Peyer's patch (tissue), 4 donors: ENCODE data around the gene PCDHB6. TPM values are rescaled to one million over a fixed set of nuclear protein-coding genes. Genes with fewer than 3 reads are reported as not detected.
A peak's percentile ranks its signal among the peaks of the same experiment; 100 is the strongest.
"Not testable (repeated sequence)": the region's sequence is repeated elsewhere in the genome, so short reads cannot be mapped to it uniquely, and the experiment has no call there.

ENCODE experiments used
- DNase-seq, 3 donors: peaks; one replicate each; pipeline ENCODE4 v3.0.0-alpha.2; 2017 to 2019
- H3K27ac ChIP-seq, 4 donors: fragments of 200-600 bp; sonication (generic); one replicate each; pipeline ENCODE4 v1.5.1; 2016 to 2019
- H3K27me3 ChIP-seq, 2 donors: fragments of 200-600 bp; sonication (generic); one replicate each; pipeline ENCODE4 v1.5.1; 2019
- H3K36me3 ChIP-seq, 3 donors: fragments of 200-600 bp; sonication (generic); one replicate each; pipeline ENCODE4 v1.5.1; 2016 to 2019
- H3K4me1 ChIP-seq, 4 donors: fragments of 200-600 bp; sonication (generic); one replicate each; pipeline ENCODE4 v1.5.1; 2016 to 2019
- H3K4me3 ChIP-seq, 4 donors: fragments of 200-600 bp; sonication (generic); 1 replicate in 3 of 4; 2 replicates in 1 of 4; pipeline ENCODE4 v1.5.1; 2016 to 2019; ENCODE audit warnings: mild to moderate bottlenecking in 1 of 4
- H3K9me3 ChIP-seq, 4 donors: fragments of 200-600 bp; sonication (generic); one replicate each; pipeline ENCODE4 v1.5.1; 2016 to 2019; ENCODE audit warnings: mild to moderate bottlenecking in 1 of 4
- POLR2A ChIP-seq, 2 donors: fragments of 450-650 bp; IDR thresholded peaks; one replicate each; pipeline ENCODE4 v1.5.1; 2017; ENCODE audit warnings: antibody characterized with exemption in 2 of 2, mild to moderate bottlenecking in 2 of 2, moderate library complexity in 2 of 2
- total RNA-seq, 4 donors: library from RNA; depleted of rRNA; stranded (reverse); fragments of >200 nt; gene quantifications; one replicate each; pipeline ENCODE4 v1.1.0, GENCODE V29; 2016
- TF ChIP-seq, protein P1 (sequence below), 6 experiments: fragments of 450-650 bp in 4 of 6; fragments of 200-600 bp in 2 of 6; sonication (generic) in 1 of 6; IDR thresholded peaks; one replicate each; pipeline ENCODE4 v1.5.1; 2017 to 2019; ENCODE audit warnings: antibody characterized with exemption in 6 of 6, mild to moderate bottlenecking in 3 of 6, moderate library complexity in 1 of 6

PCDHB6 gene
- total RNA-seq, 4 donors from 2014 or later: 0.54 TPM; not detected in 3

DNA sequence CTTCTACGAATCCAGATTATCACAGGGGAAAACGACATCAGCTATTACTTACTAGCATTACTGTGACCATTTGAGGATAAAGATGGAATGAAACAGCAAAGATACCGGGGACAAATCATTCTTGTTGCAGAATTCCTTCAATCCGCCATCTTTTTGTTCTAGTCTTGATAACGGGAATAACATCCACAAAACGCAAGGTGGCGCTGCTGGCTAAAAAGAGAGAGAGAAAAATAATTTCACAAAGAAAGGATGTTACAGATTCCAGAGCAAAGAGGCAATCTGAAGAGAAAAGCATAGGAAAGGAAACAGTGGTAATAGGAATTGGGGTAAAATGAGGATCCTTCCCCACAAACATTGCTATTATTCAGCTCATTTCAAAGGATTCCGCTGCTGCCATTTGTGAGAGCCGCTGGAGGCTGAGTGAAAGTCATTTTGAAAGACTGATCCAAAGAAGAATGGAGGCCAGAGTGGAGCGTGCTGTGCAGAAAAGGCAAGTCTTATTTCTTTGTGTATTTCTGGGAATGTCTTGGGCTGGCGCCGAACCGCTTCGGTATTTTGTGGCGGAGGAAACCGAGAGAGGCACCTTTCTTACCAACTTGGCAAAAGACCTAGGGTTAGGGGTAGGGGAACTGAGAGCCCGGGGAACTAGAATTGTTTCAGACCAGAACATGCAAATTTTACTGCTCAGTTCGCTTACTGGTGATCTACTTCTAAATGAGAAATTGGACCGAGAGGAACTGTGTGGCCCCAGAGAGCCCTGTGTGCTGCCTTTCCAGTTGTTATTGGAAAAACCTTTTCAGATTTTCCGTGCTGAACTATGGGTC lies 22.7 kb downstream of the PCDHB6 start, which contains the start of gene PCDHB7:
Gene PCDHB7 (plus strand): TSS at position 264 of the 824 bp plus-strand sequence. CDS start 192 bp downstream, at position 456.
- Histone ChIP-seq H3K4me3 (no peak within 1 kb of the TSS), H3K27me3 (no peaks in the 10 kb centered on the region), H3K36me3 (no peaks in the 10 kb centered on the region), H3K9me3 (peaks cover 0 to 16% (median 3%) of the 10 kb centered on the region in 4 donors), H3K27ac (no peak within 1 kb of the TSS), H3K4me1 (no peaks in the 10 kb centered on the region)
- DNase-seq: no peak
- no peak for TF ChIP-seq POLR2A (IDR thresholded peaks at IDR 0.05)
- TF ChIP-seq, protein P1, sequence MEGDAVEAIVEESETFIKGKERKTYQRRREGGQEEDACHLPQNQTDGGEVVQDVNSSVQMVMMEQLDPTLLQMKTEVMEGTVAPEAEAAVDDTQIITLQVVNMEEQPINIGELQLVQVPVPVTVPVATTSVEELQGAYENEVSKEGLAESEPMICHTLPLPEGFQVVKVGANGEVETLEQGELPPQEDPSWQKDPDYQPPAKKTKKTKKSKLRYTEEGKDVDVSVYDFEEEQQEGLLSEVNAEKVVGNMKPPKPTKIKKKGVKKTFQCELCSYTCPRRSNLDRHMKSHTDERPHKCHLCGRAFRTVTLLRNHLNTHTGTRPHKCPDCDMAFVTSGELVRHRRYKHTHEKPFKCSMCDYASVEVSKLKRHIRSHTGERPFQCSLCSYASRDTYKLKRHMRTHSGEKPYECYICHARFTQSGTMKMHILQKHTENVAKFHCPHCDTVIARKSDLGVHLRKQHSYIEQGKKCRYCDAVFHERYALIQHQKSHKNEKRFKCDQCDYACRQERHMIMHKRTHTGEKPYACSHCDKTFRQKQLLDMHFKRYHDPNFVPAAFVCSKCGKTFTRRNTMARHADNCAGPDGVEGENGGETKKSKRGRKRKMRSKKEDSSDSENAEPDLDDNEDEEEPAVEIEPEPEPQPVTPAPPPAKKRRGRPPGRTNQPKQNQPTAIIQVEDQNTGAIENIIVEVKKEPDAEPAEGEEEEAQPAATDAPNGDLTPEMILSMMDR (IDR thresholded peaks at IDR 0.05): peak in 2 of 6 experiments; percentile 12 to 17

DNA sequence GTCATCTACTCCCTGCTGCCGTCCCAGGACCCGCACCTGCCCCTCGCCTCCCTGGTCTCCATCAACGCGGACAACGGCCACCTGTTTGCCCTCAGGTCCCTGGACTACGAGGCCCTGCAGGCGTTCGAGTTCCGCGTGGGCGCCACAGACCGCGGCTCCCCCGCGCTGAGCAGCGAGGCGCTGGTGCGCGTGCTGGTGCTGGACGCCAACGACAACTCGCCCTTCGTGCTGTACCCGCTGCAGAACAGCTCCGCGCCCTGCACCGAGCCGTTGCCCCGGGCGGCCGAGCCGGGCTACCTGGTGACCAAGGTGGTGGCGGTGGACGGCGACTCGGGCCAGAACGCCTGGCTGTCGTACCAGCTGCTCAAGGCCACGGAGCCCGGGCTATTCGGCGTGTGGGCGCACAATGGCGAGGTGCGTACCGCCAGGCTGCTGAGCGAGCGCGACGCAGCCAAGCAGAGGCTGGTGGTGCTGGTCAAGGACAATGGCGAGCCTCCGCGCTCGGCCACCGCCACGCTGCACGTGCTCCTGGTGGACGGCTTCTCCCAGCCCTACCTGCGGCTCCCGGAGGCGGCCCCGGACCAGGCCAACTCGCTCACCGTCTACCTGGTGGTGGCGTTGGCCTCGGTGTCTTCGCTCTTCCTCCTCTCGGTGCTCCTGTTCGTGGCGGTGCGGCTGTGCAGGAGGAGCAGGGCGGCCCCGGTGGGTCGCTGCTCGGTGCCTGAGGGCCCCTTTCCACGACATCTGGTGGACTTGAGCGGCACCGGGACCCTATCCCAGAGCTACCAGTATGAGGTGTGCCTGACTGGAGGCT lies 24.6 kb downstream of the PCDHB6 start:
- H3K4me3 ChIP-seq, H3K27ac ChIP-seq, H3K4me1 ChIP-seq, H3K27me3 ChIP-seq, H3K36me3 ChIP-seq, DNase-seq: not testable (repeated sequence)
- H3K9me3 ChIP-seq: peaks cover 0 to 27% (median 6%) of the 10 kb centered on the region in 4 donors

DNA sequence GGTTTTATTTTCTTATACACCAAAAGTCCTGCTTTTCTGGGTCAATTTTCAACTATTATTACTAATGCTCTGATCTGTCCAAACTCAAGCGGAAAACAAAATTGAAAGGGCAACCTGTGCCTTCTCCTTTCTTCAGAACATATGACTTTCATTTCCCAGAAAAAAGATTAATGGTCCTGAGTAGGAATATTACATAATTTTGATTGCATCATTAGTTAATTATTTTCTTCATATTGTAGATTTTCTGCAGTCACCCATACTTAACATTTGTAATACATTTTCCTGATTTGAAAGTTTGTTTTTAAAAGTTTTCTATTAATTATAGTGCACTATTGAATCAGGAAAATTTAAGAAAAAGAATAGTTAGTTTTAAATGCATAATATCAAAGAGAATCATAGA lies 26.1 kb downstream of the PCDHB6 start:
- no peaks in the 10 kb centered on the region for H3K4me1 ChIP-seq
- peaks cover 0 to 30% (median 6%) of the 10 kb centered on the region in 4 donors for H3K9me3 ChIP-seq
- H3K27me3 ChIP-seq: no peaks in the 10 kb centered on the region
- H3K36me3 ChIP-seq: no peaks in the 10 kb centered on the region
- no peak overlapping the region for H3K27ac ChIP-seq
- no peak overlapping the region for H3K4me3 ChIP-seq
- no peak for DNase-seq
- no peak for TF ChIP-seq POLR2A (IDR thresholded peaks at IDR 0.05)
- TF ChIP-seq, protein P1 (IDR thresholded peaks at IDR 0.05): no peak

DNA sequence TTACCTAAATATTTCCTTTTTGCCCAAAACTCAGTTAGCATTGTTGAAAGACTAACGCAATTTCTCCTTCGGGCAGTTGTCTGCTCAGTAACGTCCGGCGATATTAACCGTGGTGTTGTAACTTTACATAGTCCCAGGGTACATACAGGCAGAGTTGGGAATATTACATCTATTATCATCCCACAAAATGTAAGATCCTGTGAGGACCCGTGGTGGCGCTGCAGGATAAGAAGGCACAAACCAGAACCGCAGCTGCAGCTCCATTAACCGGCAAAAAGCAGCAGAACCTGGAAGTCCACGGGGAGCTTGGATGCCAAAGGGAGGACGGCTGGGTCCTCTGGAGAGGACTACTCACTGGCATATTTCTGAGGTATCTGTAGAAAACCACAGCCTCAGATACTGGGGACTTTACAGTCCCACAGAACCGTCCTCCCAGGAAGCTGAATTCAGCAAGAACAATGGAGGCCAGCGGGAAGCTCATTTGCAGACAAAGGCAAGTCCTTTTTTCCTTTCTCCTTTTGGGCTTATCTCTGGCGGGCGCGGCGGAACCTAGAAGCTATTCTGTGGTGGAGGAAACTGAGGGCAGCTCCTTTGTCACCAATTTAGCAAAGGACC lies 27.8 kb downstream of the PCDHB6 start, which contains the start of gene PCDHB8:
Gene PCDHB8 (plus strand): TSS at position 214 of the 615 bp plus-strand sequence. CDS start 245 bp downstream, at position 459.
- H3K27me3 ChIP-seq: not testable (repeated sequence)

DNA sequence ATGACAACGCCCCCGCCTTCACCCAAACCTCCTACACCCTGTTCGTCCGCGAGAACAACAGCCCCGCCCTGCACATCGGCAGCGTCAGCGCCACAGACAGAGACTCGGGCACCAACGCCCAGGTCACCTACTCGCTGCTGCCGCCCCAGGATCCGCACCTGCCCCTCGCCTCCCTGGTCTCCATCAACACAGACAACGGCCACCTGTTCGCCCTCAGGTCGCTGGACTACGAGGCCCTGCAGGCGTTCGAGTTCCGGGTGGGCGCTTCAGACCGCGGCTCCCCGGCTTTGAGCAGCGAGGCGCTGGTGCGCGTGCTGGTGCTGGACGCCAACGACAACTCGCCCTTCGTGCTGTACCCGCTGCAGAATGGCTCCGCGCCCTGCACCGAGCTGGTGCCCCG lies 29.5 kb downstream of the PCDHB6 start:
- H3K36me3 ChIP-seq, H3K27me3 ChIP-seq, H3K4me3 ChIP-seq, DNase-seq, H3K27ac ChIP-seq, H3K4me1 ChIP-seq: not testable (repeated sequence)
- H3K9me3 ChIP-seq: peaks cover 0 to 31% (median 5%) of the 10 kb centered on the region in 4 donors

More for the DNA sequence above, 27.8 kb downstream of the PCDHB6 start, which contains the start of gene PCDHB8:
- H3K4me1 ChIP-seq, H3K36me3 ChIP-seq, H3K27ac ChIP-seq, DNase-seq, H3K4me3 ChIP-seq: not testable (repeated sequence)
- H3K9me3 ChIP-seq: peaks cover 0 to 30% (median 6%) of the 10 kb centered on the region in 4 donors

DNA sequence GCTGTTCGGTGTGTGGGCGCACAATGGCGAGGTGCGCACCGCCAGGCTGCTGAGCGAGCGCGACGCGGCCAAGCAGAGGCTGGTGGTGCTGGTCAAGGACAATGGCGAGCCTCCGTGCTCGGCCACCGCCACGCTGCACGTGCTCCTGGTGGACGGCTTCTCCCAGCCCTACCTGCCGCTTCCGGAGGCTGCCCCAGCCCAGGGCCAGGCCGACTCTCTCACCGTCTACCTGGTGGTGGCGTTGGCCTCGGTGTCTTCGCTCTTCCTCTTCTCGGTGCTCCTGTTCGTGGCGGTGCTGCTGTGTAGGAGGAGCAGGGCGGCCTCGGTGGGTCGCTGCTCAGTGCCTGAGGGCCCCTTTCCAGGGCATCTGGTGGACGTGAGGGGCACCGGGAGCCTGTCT lies 30.0 kb downstream of the PCDHB6 start:
- DNase-seq, H3K27ac ChIP-seq, H3K27me3 ChIP-seq, H3K36me3 ChIP-seq, H3K4me1 ChIP-seq, H3K4me3 ChIP-seq: not testable (repeated sequence)
- H3K9me3 ChIP-seq: peaks cover 0 to 29% (median 3%) of the 10 kb centered on the region in 4 donors

DNA sequence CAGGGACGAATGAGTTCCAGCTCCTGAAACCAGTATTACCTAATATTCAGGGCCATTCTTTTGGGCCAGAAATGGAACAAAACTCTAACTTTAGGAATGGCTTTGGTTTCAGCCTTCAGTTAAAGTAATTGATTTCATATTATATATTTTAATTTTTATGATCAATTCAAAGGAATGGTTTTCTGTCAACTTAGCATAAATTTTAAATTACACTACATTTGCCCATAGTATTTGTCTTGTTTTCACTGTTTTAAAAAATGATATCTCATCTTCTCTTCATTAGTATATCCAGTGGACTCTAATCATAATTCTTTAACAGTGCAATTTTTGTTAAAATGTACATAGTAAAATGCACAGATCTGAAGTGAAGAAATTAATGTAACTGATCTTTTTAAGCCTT lies 30.5 kb downstream of the PCDHB6 start:
- H3K27me3 ChIP-seq: no peaks in the 10 kb centered on the region
- DNase-seq: no peak
- peaks cover 0 to 27% (median 2%) of the 10 kb centered on the region in 4 donors for H3K9me3 ChIP-seq
- no peak overlapping the region for H3K4me3 ChIP-seq
- no peaks in the 10 kb centered on the region for H3K4me1 ChIP-seq
- H3K27ac ChIP-seq: no peak overlapping the region
- no peaks in the 10 kb centered on the region for H3K36me3 ChIP-seq
- no peak for TF ChIP-seq POLR2A (IDR thresholded peaks at IDR 0.05)
- TF ChIP-seq, protein P1 (IDR thresholded peaks at IDR 0.05): no peak
